HG03097 (cell line): Measurements from ENCODE around the gene TARS2.

Source experiments
- ATAC-seq: cut with Tn5 transposase; IDR thresholded peaks from one replicate; pipeline ENCODE4 v1.9.1; 2021; ENCODE audit not compliant: unreplicated experiment, low FRiP score

The TARS2 gene

DNA sequence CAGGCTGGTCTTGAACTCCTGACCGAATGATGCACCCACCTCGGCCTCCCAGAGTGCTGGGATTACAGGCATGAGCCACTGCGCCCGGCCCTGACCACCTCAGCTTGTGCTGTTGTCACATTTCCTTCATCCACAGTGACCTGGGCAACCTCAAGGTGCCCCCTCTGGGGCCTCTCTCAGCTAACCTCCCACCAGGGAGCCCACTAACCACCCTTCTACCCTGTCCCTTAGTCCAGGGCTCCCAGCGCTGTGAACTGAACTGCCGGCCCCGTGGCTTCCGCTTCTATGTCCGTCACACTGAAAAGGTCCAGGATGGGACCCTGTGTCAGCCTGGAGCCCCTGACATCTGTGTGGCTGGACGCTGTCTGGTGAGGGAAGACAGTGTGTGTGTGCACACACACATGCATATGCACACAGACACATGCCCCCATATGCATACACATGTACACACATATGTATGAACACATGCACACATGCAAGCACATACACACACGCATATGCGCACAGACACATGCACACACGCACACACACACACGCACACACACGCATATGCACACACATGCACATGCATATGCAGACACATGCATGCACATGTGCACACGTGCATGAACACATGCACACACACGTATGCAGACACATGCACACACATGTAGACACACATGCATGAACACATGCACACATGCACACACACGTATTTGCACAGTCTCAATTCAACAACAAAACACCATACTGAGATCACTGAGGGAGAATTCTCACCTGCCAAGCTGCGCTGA is 68.2 kb downstream of the TARS2 start:
- no peak for ATAC-seq

DNA sequence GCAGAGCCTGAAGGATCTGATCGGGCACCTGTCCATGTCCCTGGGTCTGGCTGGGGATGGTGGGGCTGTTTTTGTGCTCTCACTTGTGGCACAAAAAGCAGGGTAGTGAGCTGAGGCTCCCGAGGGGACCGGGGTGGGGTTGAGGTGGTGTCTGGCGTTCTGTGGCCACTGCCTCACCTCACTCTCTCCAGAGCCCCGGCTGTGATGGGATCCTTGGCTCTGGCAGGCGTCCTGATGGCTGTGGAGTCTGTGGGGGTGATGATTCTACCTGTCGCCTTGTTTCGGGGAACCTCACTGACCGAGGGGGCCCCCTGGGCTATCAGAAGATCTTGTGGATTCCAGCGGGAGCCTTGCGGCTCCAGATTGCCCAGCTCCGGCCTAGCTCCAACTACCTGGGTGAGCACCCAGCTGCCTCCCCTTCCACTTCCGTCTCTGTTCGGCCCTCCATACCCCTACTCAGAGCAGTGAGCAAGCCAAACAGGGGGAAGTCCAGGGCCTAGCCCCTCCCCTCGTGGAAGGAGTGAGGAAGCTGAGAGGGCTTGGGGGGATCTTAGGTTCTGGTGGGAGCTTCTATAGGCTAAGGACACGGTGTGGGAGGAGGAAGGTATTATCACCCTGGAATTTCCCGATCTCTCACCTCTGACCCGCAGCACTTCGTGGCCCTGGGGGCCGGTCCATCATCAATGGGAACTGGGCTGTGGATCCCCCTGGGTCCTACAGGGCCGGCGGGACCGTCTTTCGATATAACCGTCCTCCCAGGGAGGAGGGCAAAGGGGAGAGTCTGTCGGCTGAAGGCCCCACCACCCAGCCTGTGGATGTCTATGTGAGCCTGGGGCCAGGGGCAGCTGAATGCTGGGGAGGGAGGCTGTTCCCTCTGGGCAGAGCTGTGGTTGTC is 69.0 kb downstream of the TARS2 start:
- ATAC-seq, result no peak

DNA sequence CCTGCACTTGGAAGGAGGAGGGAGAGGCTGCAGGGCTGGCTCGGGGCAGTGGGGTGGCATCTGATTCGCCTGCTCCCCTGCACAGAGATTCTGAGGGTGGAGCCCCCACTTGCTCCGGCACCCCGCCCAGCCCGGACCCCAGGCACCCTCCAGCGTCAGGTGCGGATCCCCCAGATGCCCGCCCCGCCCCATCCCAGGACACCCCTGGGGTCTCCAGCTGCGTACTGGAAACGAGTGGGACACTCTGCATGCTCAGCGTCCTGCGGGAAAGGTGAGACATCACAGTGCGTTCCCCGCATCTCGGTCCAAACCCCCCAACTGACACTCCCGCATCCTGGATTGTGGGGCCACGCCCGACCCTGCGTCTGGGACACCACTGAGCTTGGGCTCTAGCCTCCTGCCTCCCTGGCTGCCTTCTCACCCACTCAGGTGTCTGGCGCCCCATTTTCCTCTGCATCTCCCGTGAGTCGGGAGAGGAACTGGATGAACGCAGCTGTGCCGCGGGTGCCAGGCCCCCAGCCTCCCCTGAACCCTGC is 69.9 kb downstream of the TARS2 start:
- ATAC-seq, result no peak
